SKM-1 (cell line): ENCODE data around the gene PLPPR5.
A peak's percentile ranks its signal among the peaks of the same experiment; 100 is the strongest.
"Not testable (repeated sequence)": the region's sequence is repeated elsewhere in the genome, so short reads cannot be mapped to it uniquely, and the experiment has no call there.

Experiments used
- DNase-seq: peaks from one replicate; lab custom pipeline; 2025; ENCODE audit not compliant: unreplicated experiment; lab: John Stamatoyannopoulos, UW

Gene PLPPR5

DNA sequence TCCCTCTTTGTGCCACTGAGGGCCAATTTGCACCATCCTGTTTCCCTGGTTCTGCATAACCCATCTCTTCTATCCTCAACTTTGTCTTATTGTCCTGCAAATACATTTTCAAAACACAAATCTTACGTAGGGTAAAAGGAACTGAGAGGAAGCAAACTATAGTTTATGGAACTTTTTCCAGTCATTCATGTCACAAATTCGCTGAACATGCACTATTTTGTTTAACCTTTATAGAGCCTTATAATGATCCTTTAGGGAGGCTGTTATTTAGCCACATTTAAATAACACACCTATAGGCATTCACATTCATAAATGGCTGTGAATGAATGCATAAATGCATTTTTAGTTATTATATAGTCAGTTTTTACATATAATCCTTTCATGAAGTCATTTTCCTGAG, 85.0 kb downstream of the PLPPR5 start:
- DNase-seq, result no peak

DNA sequence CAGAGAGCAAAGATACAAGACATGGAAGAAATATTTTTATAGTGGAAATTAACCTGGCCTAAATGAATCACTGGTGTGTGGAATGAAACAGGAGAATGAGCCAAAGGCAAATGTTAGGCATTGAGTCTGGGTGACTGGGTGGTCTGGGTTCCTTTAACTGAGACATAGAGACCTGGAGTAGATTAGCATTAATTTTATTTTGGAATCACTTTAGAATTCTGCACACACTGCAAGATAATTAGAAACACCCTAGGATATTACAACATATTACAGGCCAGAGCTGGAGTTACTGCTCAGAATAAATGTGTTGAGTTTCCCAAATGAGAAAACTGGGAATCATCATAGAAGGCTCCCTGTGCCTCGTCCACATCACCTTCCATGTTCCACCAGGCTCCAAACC, 85.5 kb downstream of the PLPPR5 start:
- DNase-seq, result no peak

DNA sequence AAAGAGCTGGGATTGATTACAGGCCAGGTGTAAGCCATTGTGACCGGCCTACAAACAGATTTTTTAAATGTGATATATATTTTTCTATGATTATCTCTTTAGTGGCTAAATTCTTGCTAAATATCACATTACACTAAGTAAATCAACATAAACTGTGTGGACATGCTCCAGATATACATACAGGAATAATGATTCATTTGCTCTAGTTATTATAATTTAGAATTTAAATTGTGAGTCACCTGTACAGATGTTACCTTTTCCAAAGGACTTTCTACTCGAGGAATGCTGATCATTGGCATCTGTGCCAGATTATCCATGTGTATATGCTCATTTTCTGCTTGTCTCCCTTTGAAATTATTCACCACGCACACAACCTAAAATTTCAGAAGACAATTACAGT, 90.1 kb downstream of the PLPPR5 start:
- no peak for DNase-seq

DNA sequence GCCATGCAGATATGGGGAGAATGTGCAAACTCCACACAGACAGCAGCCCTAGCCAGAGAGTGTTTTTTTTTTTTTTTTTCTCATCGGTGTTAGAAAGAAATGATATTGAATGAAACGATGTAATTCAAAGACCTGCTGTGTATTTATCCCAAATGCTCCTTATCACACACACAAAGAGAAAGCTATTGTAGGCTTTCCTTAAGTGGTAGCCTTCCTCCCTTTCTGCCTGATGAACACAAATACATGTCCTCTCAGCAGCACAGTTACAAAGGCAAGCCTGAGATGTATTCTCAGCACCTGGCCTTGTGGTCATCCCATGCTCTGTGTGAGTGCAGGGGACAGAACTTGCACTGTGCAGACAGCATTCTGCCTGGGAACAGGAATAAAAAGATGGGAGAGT, 93.8 kb downstream of the PLPPR5 start:
- DNase-seq, result no peak

DNA sequence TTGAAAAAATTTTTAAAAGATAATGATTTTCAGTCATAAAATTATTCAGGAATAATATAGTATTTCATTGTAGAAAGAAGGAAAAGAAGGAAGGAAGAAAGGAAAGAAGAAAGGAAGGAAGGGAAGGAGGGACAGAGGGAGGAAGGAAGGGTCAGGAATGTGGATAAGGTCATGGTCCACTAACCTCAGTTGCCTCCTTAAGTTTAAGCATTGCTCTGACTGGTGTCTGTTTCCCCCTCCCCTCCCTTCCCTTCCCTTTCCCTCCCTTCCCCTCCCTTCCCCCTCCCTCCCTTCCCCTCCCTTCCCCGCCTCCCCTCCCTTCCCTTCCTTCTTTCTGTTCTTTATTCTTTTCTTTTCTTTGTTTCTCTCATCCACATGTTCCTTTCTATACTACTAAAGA, 95.7 kb downstream of the PLPPR5 start:
- no peak for DNase-seq

DNA sequence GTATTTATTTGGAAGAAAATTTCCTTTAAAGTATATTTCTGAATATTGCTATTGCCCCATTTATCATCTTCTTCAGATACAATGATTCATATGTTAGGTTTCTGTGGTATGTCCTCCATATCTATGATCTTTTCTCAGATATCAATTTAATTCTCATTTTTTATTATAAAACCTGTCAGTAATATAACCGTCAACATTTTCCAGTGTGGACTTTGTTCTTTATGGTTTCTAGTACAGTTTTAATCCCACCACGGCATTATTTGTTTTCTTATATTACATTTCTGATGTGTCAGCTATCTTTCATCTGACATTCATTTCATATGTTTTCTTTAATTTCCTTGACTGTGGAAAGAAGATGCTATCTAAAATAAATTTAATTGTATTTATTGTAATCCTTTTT, 97.9 kb downstream of the PLPPR5 start:
- no peak for DNase-seq

DNA sequence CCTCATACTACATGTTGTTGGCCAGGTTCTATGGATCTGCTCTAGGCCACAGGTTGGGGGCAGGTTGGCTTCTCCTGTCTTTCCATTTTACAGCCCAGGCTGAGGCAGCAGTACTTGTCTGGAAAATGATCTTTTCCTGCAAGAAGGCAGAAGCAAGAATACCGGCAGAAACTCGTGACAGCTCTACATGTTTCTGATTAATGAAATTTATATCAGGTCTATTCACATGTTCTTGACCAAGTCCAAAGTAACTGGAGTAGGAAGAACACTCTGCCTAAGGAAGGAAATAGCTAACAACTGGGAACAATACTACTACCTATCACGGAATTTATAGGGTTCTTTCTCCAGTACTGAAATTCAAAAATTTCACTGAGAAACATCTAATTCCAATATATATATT, 98.3 kb downstream of the PLPPR5 start:
- DNase-seq, result no peak

DNA sequence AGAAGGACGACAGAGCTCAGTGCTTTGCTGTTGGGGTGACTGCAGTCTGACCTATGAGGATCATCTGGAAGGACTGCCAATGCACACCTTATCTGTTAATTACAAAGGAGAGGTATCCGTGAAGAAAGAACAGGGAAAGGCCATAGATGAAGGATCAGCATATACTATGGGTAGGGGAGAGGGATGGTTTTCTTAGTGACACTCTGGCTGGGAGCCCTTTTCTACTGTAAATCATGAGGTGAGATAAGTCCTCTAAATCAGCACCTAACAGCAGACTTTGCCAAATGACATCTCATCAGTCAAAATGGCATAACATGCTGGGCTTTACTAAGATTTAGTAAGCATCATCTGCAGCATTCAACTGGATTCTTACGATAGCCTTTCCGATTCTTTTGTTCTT, 100.0 kb downstream of the PLPPR5 start:
- DNase-seq, result no peak

DNA sequence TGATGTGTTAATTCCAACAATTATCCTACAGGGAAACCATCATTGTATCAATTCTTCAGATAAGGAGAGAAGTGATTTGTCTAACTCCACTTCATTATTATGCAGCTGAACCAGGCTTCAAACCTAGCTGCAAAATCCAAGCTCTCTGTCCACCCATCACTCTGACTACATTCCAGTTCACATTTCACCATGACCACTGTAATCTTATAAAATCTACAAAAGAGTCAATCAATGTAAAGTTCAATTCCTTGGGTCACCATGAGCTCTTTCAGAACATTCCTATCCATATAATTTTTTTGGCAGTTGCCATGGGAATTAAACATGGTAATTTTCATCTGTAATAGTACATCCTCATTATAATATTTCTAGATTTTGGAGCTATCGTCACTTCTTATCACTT, 100.9 kb downstream of the PLPPR5 start:
- DNase-seq, result no peak

DNA sequence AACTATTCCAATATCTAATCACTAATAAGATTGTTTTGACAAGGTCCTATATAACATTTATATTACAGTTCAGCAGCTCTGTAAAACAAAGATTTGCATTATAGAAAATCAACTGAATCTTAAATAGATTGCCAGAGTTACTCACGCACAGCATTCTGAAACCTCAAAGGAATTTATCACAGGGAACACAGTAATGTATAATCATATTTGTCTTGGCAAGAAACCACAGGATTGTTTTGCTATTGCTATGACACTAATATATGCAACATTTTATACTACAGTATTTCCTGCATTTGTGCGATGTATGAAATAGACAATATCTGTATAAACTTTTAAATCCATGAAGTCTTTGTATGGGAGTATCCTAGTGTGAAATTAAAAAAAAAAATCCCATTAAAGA, 101.4 kb downstream of the PLPPR5 start:
- DNase-seq, result no peak

DNA sequence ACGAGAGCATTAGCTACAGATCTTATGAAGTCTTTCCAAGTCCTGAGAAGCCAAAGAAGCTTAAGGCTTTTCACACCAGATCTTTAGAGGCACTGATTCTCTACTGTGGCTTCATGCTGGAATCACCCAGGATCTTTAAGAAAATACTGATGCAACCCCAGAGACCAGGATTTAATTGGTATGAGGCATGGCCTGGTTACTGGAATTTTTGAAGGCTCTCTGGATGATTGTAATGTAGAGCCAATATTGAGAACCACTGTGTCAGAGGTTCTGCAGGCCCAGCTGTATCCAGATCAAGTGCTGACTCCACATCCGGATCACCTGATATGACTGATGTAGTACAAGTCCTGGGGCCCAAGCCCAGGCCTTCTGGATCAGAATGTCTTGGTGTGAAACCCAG, 105.7 kb downstream of the PLPPR5 start:
- DNase-seq, result no peak

DNA sequence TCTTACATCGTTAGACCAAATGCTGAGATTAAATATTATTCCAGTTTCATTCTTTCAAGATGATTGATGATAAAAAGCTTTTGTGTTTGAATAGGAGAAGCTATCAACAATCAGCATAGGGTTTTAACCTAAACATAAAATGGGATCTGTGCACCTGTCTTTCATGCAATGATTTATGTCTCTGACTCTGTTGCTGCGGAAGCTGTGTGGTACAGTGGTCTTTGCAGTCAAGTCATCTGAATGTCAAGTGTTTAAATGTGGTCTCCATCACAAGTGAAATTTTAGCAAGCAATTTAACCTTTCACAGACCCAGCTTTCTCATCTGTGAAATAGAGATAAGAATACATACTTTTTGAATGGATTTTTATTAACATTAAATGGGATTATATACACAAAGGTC, 107.2 kb downstream of the PLPPR5 start:
- no peak for DNase-seq

DNA sequence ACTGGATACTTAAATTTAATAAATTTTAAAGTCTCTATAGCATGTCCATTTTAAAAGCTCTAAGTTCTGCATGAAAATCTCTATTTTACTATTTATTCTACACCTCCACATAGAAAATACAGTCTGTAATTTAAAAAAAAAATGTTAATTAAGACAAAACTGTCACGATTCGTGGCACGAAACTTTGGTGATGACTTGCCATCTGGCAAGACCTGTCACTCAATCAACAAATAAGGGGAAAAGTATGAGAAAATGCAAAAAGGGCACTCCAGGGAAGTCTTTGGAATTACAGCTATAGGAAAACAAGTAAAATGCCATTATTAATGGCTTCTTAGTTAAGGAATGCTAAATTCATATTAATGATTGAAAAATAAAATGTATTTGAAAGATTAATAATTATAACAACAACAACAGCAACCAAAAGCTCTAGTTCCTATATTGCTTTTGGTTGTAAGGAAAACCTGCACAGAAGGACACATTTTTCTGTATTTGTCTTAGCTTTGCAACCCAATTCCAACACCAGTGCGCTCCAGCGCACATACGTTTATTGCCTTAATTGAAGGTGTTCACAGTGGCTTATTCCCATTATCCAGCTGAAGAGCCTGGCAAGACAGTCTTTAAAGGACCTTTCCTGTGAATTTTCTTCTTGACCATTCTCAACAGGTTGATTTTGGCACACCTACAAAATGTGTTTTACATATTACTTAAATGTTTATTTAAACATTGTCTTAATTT, 107.8 kb downstream of the PLPPR5 start:
- DNase-seq, result no peak

DNA sequence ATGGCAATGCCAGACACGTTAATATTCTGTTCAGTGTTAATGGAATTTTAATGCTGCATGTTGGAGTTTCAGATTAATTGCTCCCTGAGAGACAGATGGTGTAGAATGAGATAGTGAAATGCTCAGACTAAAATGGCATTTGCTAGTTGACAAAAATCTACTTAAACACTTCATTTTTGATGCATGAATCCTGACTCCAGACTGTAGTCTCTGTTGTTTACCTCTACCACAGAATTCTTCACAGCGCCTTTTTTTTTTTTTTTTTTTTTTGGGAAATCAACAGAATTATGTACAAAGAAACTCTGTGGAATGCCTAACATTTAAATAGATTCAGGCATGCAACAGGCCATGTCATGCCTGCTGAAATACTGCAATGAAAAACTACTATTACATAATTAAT, 111.3 kb downstream of the PLPPR5 start:
- no peak for DNase-seq

DNA sequence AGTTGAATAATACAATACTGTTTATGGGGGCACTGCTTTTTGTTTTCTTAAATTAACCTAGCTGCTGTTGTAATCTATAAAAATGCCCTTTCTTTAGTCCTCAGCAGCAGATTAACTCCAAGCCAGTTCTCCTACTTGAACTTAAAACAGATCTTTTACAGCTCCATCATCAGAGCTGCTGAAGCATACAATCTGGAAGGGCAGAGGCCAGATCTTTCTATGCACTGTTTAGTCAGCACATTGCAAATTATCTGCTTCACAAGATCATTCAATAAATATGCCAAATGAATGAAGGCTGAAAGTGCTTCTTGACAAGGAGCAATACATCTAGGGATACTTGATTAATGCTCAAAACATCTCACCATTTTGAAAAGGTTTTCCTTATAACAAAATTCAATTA, 115.8 kb downstream of the PLPPR5 start:
- DNase-seq, result no peak

DNA sequence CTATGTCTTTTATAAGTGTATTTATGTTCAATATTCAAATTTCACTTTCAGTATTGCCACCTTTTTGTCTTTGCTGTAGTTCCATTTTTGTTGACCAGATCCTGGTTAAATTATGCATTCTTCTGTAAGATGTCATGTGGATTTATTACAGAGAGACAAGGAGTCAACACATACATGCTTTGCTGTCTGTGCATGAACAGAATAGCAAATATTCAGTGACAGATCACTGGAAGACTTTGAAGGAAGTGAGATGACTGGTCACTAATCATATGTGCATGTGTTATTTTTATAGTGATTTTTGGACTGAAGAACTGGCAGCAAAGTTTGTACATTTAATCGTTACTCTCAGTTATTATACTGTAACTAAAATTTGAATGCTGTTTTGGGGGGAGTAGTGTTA, 117.2 kb downstream of the PLPPR5 start:
- no peak for DNase-seq

DNA sequence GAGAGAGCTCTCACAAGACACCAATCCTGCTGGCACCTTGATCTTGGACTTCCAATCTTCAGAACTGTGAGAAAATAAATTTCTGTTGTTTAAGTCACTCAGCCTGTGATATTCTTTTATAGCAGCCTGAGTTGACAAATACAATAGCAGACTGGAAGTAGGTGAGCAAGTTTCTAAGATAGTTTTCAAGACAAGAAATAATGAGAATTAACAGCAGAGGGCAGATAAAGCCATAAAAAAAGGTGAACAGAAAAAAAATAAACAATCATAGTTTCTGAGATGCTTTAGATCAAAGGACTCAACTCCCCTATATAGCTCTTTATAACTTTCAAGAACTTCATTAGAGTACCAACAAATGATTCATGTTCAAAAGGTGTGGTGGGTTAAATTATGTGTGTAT, 119.8 kb downstream of the PLPPR5 start:
- DNase-seq, result no peak

DNA sequence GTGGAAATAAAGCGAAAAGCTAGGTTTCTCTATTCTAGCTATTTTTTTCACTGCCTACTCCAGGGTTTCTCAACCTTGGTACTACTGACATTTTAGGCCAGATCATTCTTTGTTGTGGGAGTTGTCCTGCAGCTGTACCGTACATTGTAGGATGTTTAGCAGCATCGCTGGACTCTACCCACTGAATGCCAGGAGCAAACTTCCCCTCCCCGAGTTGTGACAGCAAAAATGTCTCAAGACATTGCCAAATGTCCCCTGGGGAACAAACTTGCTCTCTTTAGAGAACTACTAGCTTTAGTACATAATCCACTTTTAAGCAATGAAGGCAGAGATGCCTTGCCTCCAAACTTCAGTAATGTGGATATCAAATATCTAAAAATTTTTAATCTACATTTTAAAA, 122.8 kb downstream of the PLPPR5 start:
- peak; percentile 9 for DNase-seq

DNA sequence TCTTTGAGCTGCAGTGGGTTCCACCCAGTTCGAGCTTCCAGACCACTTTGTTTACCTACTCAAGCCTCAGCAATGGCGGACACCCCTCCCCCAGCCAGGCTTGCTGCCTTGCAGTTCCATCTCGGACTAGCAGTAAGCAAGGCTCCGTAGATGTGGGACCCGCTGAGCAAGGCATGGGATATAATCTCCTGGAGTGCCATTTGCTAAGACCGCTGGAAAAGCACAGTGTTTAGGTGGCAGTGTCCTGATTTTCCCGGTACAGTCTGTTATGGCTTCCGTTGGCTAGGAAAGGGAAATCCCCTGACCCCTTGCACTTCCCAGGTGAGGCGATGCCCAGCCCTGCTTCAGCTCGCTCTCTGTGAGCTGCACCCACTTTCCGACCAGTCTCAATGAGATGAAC, 123.4 kb downstream of the PLPPR5 start:
- not testable (repeated sequence) for DNase-seq

DNA sequence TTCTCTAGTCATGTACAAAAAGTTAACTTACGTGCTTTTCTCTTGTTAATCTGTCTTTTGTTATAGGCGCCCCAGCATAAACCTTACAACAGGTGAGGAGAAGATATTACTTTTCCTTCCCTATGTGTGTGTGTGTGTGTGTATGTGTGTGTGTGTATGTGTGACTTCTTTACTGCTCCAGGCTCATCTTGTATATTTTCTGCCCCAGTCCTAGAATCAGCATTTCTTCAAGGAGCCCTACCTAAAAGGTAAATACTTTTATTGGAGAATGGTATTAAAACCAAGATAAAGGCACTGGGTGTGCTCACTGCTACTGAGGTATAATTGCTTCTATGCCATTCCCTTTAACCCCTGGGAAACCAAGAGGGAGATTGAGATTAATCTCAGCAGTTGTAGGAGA, 129.8 kb downstream of the PLPPR5 start:
- DNase-seq, result no peak

DNA sequence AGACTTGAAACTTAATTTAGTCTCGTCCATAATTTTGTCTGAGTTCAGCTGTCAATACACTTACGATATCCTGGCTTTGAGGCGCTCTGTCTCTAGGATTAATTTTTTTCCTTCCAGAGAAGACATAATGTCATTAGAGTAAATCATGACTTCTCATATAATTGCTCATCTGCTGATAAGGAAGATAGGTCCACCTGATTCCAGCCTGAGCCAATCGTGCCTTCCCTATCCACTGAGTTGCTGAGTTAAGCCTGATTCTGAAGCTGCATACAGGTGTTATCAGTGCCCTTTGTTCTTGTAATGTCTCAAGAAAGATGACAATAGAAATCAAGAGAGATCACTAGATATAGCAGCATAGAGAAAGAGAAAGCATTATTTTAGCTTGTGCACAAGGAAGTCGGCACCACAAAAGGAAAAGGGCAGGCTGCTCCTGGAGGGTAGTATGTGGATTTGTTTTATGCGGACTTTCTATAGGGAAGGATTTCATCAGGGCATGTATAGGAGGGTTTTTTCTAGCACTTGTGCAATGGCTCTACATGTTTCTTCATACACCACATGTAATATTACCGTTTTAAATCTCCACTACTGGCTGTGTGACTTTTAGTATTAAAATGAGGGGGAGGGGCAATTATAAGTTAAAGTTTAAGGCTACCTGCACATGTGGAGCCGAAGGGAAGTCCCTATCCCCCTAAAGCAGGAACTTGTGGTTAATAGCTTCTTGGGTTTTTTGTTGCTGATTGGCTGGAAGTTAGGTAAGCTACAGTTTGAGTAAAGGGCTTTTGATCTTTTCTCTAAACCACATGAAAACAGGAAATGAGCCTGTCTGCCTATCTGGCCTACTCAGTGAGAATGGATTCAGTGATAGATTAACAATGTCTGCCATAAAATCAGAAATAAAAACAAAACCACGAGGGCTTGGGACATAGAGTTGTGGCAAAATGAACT, 133.4 kb downstream of the PLPPR5 start:
- DNase-seq, result peak; percentile 65

DNA sequence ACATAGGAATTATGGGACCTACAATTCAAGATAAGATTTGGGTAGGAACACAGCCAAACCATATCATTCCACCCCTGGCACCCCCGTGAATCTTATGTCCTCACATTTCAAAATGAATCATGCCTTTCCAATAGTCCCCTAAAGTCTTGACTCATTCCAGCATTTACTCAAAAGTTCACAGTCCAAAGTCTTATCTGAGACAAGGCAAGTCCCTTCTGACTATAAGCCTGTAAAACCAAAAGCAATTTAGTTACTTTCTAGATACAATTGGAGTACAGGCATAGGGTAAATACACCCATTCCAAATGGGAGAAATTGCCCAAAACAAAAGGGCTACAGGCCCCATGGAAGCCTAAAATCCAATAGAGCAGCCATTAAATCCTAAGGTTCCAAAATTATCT, 138.9 kb downstream of the PLPPR5 start:
- no peak for DNase-seq
